Trophoblast cell (in vitro differentiated cells and primary cell): ENCODE results near the gene CD300A.

Source experiments
- DNase-seq, 2 donors: peaks; one replicate each; pipeline ENCODE4 v3.0.0-alpha.2; 2016
- H2AFZ ChIP-seq: 2 replicates; pipeline ENCODE4 v1.6.1; 2013; ENCODE audit warnings: low read length, moderate library complexity, mild to moderate bottlenecking; ENCODE audit not compliant: insufficient read depth, poor library complexity
- H2AK5ac ChIP-seq: 2 replicates; pipeline ENCODE4 v1.6.1; 2013; ENCODE audit warnings: mild to moderate bottlenecking, low read length
- H2BK120ac ChIP-seq: 2 replicates; pipeline ENCODE4 v1.6.1; 2013; ENCODE audit warnings: low read length, mild to moderate bottlenecking, moderate library complexity; ENCODE audit not compliant: insufficient read depth, poor library complexity
- H2BK12ac ChIP-seq: 2 replicates; pipeline ENCODE4 v1.6.1; 2013; ENCODE audit warnings: mild to moderate bottlenecking, low read length, moderate library complexity
- H2BK5ac ChIP-seq: 2 replicates; pipeline ENCODE4 v1.6.1; 2013; ENCODE audit warnings: low read length, low read depth, moderate library complexity, mild to moderate bottlenecking; ENCODE audit not compliant: poor library complexity
- H3K14ac ChIP-seq: 2 replicates; pipeline ENCODE4 v1.6.1; 2013; ENCODE audit warnings: mild to moderate bottlenecking, low read length
- H3K18ac ChIP-seq: 2 replicates; pipeline ENCODE4 v1.6.1; 2013; ENCODE audit warnings: mild to moderate bottlenecking, low read length
- H3K23ac ChIP-seq: 2 replicates; pipeline ENCODE4 v1.6.1; 2013; ENCODE audit warnings: low read length
- H3K27ac ChIP-seq: 2 replicates; pipeline ENCODE4 v1.5.1; 2013; ENCODE audit warnings: low read depth, mild to moderate bottlenecking, inconsistent platforms, low read length, moderate library complexity
- H3K27me3 ChIP-seq: 2 replicates; pipeline ENCODE4 v1.6.1; 2013; ENCODE audit warnings: inconsistent platforms, mild to moderate bottlenecking, low read length, moderate library complexity; ENCODE audit not compliant: insufficient read depth
- H3K36me3 ChIP-seq, 2 experiments: 1 replicate in 1 of 2; 2 replicates in 1 of 2; pipeline ENCODE4 v1.6.1; 2013; ENCODE audit warnings: low read length in 2 of 2, mild to moderate bottlenecking in 2 of 2, moderate library complexity in 1 of 2; ENCODE audit not compliant: insufficient read depth in 2 of 2, control insufficient read depth in 1 of 2
- H3K4ac ChIP-seq: 2 replicates; pipeline ENCODE4 v1.6.1; 2013; ENCODE audit warnings: low read depth, mild to moderate bottlenecking, low read length, moderate library complexity
- H3K4me1 ChIP-seq, 2 experiments: 1 replicate in 1 of 2; 2 replicates in 1 of 2; pipeline ENCODE4 v1.6.1; 2013; ENCODE audit warnings: low read length in 2 of 2, mild to moderate bottlenecking in 2 of 2, moderate library complexity in 1 of 2; ENCODE audit not compliant: insufficient read depth in 2 of 2, control insufficient read depth in 1 of 2
- H3K4me2 ChIP-seq: 2 replicates; pipeline ENCODE4 v1.6.1; 2013; ENCODE audit warnings: inconsistent platforms, mild to moderate bottlenecking, low read length, moderate library complexity
- H3K4me3 ChIP-seq: 2 replicates; pipeline ENCODE4 v1.5.1; 2013; ENCODE audit warnings: mild to moderate bottlenecking, low read depth, low read length, inconsistent platforms
- H3K79me1 ChIP-seq: one replicate; pipeline ENCODE4 v1.6.1; 2013; ENCODE audit warnings: low read length
- H3K79me2 ChIP-seq: 2 replicates; pipeline ENCODE4 v1.6.1; 2013; ENCODE audit warnings: low read length, mild to moderate bottlenecking; ENCODE audit not compliant: control insufficient read depth, insufficient read depth, poor library complexity
- H3K9ac ChIP-seq: 2 replicates; pipeline ENCODE4 v1.6.1; 2013; ENCODE audit warnings: mild to moderate bottlenecking, low read length
- H3K9me3 ChIP-seq: 2 replicates; pipeline ENCODE4 v1.6.1; 2013; ENCODE audit warnings: low read depth, mild to moderate bottlenecking, control low read depth, inconsistent platforms, low read length; ENCODE audit not compliant: insufficient read depth
- H4K12ac ChIP-seq: 2 replicates; pipeline ENCODE4 v1.6.1; 2013; ENCODE audit warnings: low read depth, mild to moderate bottlenecking, low read length, moderate library complexity
- H4K8ac ChIP-seq: 2 replicates; pipeline ENCODE4 v1.6.1; 2013; ENCODE audit warnings: low read depth, mild to moderate bottlenecking, low read length, moderate library complexity
- H4K91ac ChIP-seq: one replicate; pipeline ENCODE4 v1.6.1; 2013; ENCODE audit warnings: low read depth, mild to moderate bottlenecking, low read length, moderate library complexity
- WGBS: extraction: QIAGEN DNeasy Blood & Tissue Kit; methylation state at CpG from one replicate; pipeline ENCODE4 v1.1.7; 2013; ENCODE audit warnings: missing lambda C conversion rate; ENCODE audit not compliant: insufficient read length, insufficient coverage; ENCODE audit errors: extremely low coverage; 5-methylcytosine and 5-hydroxymethylcytosine counted together

The CD300A gene

GRCh38 chr17:74474043-74474792 lies 7.8 kb downstream of the CD300A start:
- no peak overlapping the region for H4K91ac ChIP-seq
- DNase-seq: no peak
- H3K4ac ChIP-seq: no peak overlapping the region
- no peaks in the 10 kb centered on the region for H3K4me1 ChIP-seq
- no peak overlapping the region for H3K23ac ChIP-seq
- no peaks in the 10 kb centered on the region for H3K36me3 ChIP-seq
- H3K4me3 ChIP-seq: no peak overlapping the region
- no peak overlapping the region for H2BK12ac ChIP-seq
- H3K79me1 ChIP-seq: no peaks in the 10 kb centered on the region
- H3K9ac ChIP-seq: no peak overlapping the region
- H3K4me2 ChIP-seq: no peak overlapping the region
- H3K18ac ChIP-seq: no peak overlapping the region
- no peak overlapping the region for H3K27ac ChIP-seq
- H4K12ac ChIP-seq: no peak overlapping the region
- no CpG with 5 or more reads among the region's 9 CpGs for WGBS
- H3K79me2 ChIP-seq: no peaks in the 10 kb centered on the region
- no peak overlapping the region for H2BK5ac ChIP-seq
- H2AFZ ChIP-seq: no peak overlapping the region
- no peak overlapping the region for H4K8ac ChIP-seq
- no peak overlapping the region for H2BK120ac ChIP-seq
- no peak overlapping the region for H2AK5ac ChIP-seq
- H3K9me3 ChIP-seq: peaks cover 12% of the 10 kb centered on the region
- no peak overlapping the region for H3K14ac ChIP-seq
- no peaks in the 10 kb centered on the region for H3K27me3 ChIP-seq

GRCh38 chr17:74475189-74475588 lies 8.8 kb downstream of the CD300A start:
- Histone ChIP-seq H3K18ac (no peak overlapping the region), H4K91ac (no peak overlapping the region), H3K9me3 (peaks cover 12% of the 10 kb centered on the region), H3K79me1 (no peaks in the 10 kb centered on the region), H3K4me3 (no peak overlapping the region), H2BK120ac (no peak overlapping the region), H3K4me1 (no peaks in the 10 kb centered on the region), H3K27me3 (no peaks in the 10 kb centered on the region), H3K27ac (no peak overlapping the region), H2AK5ac (no peak overlapping the region), H2BK12ac (no peak overlapping the region), H3K4ac (no peak overlapping the region), H4K12ac (no peak overlapping the region), H3K14ac (no peak overlapping the region), H3K36me3 (no peaks in the 10 kb centered on the region), H3K23ac (no peak overlapping the region), H3K79me2 (no peaks in the 10 kb centered on the region), H3K9ac (no peak overlapping the region), H4K8ac (no peak overlapping the region), H2BK5ac (no peak overlapping the region), H3K4me2 (no peak overlapping the region), H2AFZ (no peak overlapping the region)
- no peak for DNase-seq
- WGBS: no CpG with 5 or more reads among the region's 4 CpGs

GRCh38 chr17:74477411-74477810 lies 11.0 kb downstream of the CD300A start:
- Histone ChIP-seq H3K4me3 (no peak overlapping the region), H3K18ac (no peak overlapping the region), H4K12ac (no peak overlapping the region), H2BK5ac (no peak overlapping the region), H3K14ac (no peak overlapping the region), H4K8ac (no peak overlapping the region), H3K4me2 (no peak overlapping the region), H2BK12ac (no peak overlapping the region), H2AK5ac (no peak overlapping the region), H3K23ac (no peak overlapping the region), H3K4me1 (no peaks in the 10 kb centered on the region), H2BK120ac (no peak overlapping the region), H3K4ac (no peak overlapping the region), H3K79me2 (no peaks in the 10 kb centered on the region), H3K9ac (no peak overlapping the region), H4K91ac (no peak overlapping the region), H3K9me3 (peaks cover 12% of the 10 kb centered on the region), H3K27me3 (no peaks in the 10 kb centered on the region), H3K79me1 (no peaks in the 10 kb centered on the region), H3K27ac (no peak overlapping the region), H2AFZ (no peak overlapping the region), H3K36me3 (no peaks in the 10 kb centered on the region)
- DNase-seq: no peak
- no CpG with 5 or more reads among the region's 4 CpGs for WGBS

DNA sequence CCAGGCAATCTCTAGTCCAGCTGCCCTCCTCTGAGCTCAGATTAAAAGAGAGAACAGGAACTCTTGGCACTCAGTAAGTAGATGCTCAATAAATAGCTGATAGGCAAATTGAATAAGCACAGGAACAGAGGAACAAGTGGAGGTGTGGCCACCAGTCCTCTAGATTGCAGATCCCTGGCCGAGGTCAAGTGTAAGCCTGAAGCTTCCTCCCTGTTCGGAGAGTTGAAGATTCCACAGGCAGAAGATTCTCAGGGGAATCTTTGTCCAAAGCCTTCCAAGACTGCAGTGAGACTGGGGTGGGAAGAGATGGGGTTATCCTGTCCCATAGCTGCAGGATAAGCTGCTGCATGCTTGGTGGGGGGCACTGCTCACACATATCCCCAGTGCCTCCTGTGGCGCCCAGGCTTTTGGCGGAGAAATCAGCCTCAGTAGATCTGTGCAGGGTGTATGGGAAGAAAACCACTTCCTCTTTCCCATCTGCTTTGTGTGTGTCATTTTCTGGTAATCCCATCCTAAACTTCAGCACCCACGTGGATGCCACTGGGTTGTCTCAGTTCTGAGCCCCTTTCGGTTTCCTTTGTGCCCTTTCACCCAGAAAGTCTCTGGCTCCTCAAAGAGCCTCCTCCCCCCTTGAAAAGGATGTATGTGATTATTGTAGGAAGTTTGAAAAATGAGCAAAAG lies 12.1 kb downstream of the CD300A start:
- H4K91ac ChIP-seq: no peak overlapping the region
- no peak overlapping the region for H3K9ac ChIP-seq
- H3K4me3 ChIP-seq: no peak overlapping the region
- H2AK5ac ChIP-seq: no peak overlapping the region
- H3K27ac ChIP-seq: no peak overlapping the region
- H3K4me1 ChIP-seq: no peaks in the 10 kb centered on the region
- no peak overlapping the region for H3K4me2 ChIP-seq
- no peak overlapping the region for H3K4ac ChIP-seq
- no peak overlapping the region for H2BK5ac ChIP-seq
- H3K27me3 ChIP-seq: no peaks in the 10 kb centered on the region
- peaks cover 12% of the 10 kb centered on the region for H3K9me3 ChIP-seq
- no peak overlapping the region for H4K8ac ChIP-seq
- H3K36me3 ChIP-seq: no peaks in the 10 kb centered on the region
- peak; percentile 34 to 38 for DNase-seq
- H3K23ac ChIP-seq: no peak overlapping the region
- H3K79me1 ChIP-seq: no peaks in the 10 kb centered on the region
- no peaks in the 10 kb centered on the region for H3K79me2 ChIP-seq
- no peak overlapping the region for H2BK12ac ChIP-seq
- H4K12ac ChIP-seq: no peak overlapping the region
- no peak overlapping the region for H3K18ac ChIP-seq
- WGBS: no CpG with 5 or more reads among the region's 6 CpGs
- H2BK120ac ChIP-seq: no peak overlapping the region
- H2AFZ ChIP-seq: no peak overlapping the region
- H3K14ac ChIP-seq: no peak overlapping the region
